Caco-2 (cell line): ENCODE data around the gene CEP126. TPM values are rescaled to one million over a fixed set of nuclear protein-coding genes. Genes with fewer than 3 reads are reported as not detected.

Experiments
- BruUV-seq: library from RNA; stranded (reverse); fragments of 400-500 nt; replicated peaks from 2 replicates; lab custom pipeline; 2021; lab: Mats Ljungman, UMichigan
- CTCF ChIA-PET: fragments of 300-600 bp; sonication (Branson Sonifier 250); formaldehyde crosslinking; loops from one replicate; lab custom pipeline; 2022; ENCODE audit warnings: antibody characterized with exemption; lab: Charles Lee
- POLR2A ChIA-PET: fragments of 300-600 bp; sonication (Branson Sonifier 250); formaldehyde crosslinking; loops from one replicate; lab custom pipeline; 2022; ENCODE audit warnings: antibody characterized with exemption; lab: Charles Lee
- DNase-seq, 2 experiments: peaks; one replicate each; pipeline versions ENCODE4 v3.0.0 to v3.0.0-alpha.2; 2020 to 2022
- H3K27me3 ChIP-seq: replicated peaks from 2 replicates; pipeline ENCODE4 v1.6.0; 2011; ENCODE audit warnings: low read length; ENCODE audit not compliant: control insufficient read depth, insufficient read depth
- H3K36me3 ChIP-seq: 2 replicates; pipeline ENCODE4 v1.5.1; 2011; ENCODE audit warnings: low read length; ENCODE audit not compliant: control insufficient read depth, insufficient read depth
- H3K4me1 ChIP-seq: fragments of 250-450 bp; sonication (Bioruptor Pico); 2 replicates; pipeline ENCODE4 v1.5.1; 2020; ENCODE audit warnings: mild to moderate bottlenecking
- H3K4me3 ChIP-seq: 2 replicates; pipeline ENCODE4 v1.5.1; 2011; ENCODE audit warnings: low read depth, mild to moderate bottlenecking, control low read depth, low read length
- H3K9me3 ChIP-seq: fragments of 250-450 bp; sonication (Bioruptor Pico); 2 replicates; pipeline ENCODE4 v1.5.1; 2020; ENCODE audit warnings: mild to moderate bottlenecking, moderate library complexity
- H3K27ac Mint-ChIP-seq: one replicate; pipeline ENCODE4 v1.8.0; 2022; ENCODE audit warnings: mixed read lengths; ENCODE audit not compliant: unreplicated experiment
- H3K27me3 Mint-ChIP-seq: one replicate; pipeline ENCODE4 v1.8.0; 2022; ENCODE audit warnings: mixed read lengths; ENCODE audit not compliant: insufficient read depth, unreplicated experiment
- H3K36me3 Mint-ChIP-seq: one replicate; pipeline ENCODE4 v1.8.0; 2022; ENCODE audit warnings: mild to moderate bottlenecking, mixed read lengths; ENCODE audit not compliant: insufficient read depth, unreplicated experiment
- H3K4me1 Mint-ChIP-seq: one replicate; pipeline ENCODE4 v1.8.0; 2022; ENCODE audit warnings: low read depth, mixed read lengths; ENCODE audit not compliant: unreplicated experiment
- H3K4me3 Mint-ChIP-seq: one replicate; pipeline ENCODE4 v1.8.0; 2022; ENCODE audit warnings: mild to moderate bottlenecking, moderate library complexity, mixed read lengths; ENCODE audit not compliant: unreplicated experiment
- H3K9me3 Mint-ChIP-seq: one replicate; pipeline ENCODE4 v1.8.0; 2022; ENCODE audit warnings: mixed read lengths; ENCODE audit not compliant: unreplicated experiment
- CTCF ChIP-seq, 2 experiments: fragments of 200-600 bp in 1 of 2; IDR thresholded peaks; 1 replicate in 1 of 2; 2 replicates in 1 of 2; pipeline versions ENCODE4 v1.5.1 to v1.8.0; 2011 to 2022; ENCODE audit warnings: antibody characterized with exemption in 1 of 2, control low read depth in 1 of 2, inconsistent platforms in 1 of 2, low read depth in 1 of 2, low read length in 1 of 2, mild to moderate bottlenecking in 1 of 2, moderate library complexity in 1 of 2; ENCODE audit not compliant: insufficient read depth in 1 of 2, severe bottlenecking in 1 of 2, unreplicated experiment in 1 of 2
- intact Hi-C: fragments of 100-400 bp; cut with micrococcal nuclease; formaldehyde crosslinking; loops from one replicate; pipeline ENCODE4 v1.10.0; 2022; ENCODE audit not compliant: unreplicated experiment
- total RNA-seq: library from RNA; stranded (reverse); gene quantifications from 2 replicates; pipeline ENCODE4 v1.2.3, GENCODE V29; 2022

The CEP126 gene
- total RNA-seq, 1 experiment from 2014 or later: 4.3 TPM

DNA sequence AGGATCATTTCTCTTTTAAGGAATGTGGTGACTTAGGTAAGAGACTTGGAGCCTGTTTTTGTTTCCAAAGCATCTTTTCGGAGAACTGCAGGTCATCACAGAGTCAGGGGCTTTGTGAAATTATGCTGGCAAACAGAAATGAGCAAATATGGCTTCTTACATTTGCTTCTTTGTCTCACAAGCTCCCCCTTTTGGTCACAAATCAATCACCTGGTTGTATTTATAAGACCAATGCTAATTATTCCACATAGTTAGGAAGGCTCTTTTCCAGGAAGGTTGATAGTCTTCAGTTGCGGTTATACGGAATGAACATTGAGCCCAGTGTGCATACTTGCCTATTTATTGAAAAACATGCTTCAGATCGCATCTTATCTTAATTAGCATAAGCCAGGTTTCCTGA lies 34.6 kb upstream of the CEP126 start:
- peaks cover 10% of the 10 kb centered on the region for H3K9me3 Mint-ChIP-seq
- TF ChIP-seq CTCF (IDR thresholded peaks at IDR 0.05; ENCODE audit: insufficient read depth in 1 of 2, low read depth in 1 of 2, low read length in 1 of 2, severe bottlenecking in 1 of 2, unreplicated experiment in 1 of 2): peak; percentile 66 to 90
- peaks cover 8% of the 10 kb centered on the region for H3K4me1 ChIP-seq
- H3K27ac Mint-ChIP-seq: no peak overlapping the region
- H3K36me3 Mint-ChIP-seq: no peaks in the 10 kb centered on the region
- no peak overlapping the region for H3K4me3 Mint-ChIP-seq
- no peaks in the 10 kb centered on the region for H3K36me3 ChIP-seq
- no peaks in the 10 kb centered on the region for H3K27me3 Mint-ChIP-seq
- H3K9me3 ChIP-seq: no peaks in the 10 kb centered on the region
- ChIA-PET CTCF (interaction anchor here (0.6 to 3.0 kb wide), 9 partner anchors 10 to 388 kb away, joined by 3 to 50 read pairs (median 5); partner anchors contain the start of gene CEP126), POLR2A (interaction anchor here (0.6 kb wide), 1 partner anchor 106 kb away, joined by 7 read pairs; no protein-coding TSS in a partner anchor)
- DNase-seq: peak; percentile 42 to 77
- no peak overlapping the region for H3K4me3 ChIP-seq
- no peaks in the 10 kb centered on the region for H3K27me3 ChIP-seq
- no TSS peak for BruUV-seq
- H3K4me1 Mint-ChIP-seq: peaks cover 11% of the 10 kb centered on the region
- intact Hi-C loops: loop anchor here (1.0 kb wide), 6 partner anchors 14 to 422 kb away; partner anchors contain the start of gene CEP126

DNA sequence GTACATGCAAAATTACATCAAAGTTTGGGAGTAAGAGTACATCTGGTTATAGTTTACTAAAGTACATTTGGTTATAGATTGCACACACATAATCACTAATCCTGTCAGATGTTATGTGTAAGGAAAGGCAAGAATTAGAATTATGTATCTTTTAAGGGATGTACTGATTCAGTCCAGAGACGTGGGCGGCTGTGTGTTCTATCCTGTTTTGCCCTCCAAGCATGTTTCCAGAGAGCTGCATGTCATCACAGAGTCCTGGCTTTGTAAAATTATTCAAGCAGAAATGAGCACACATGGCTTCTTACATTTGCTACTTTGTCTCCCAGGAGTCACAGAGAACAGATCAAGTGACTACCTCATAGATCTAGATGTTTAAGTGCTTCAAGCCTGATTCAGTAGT lies 33.2 kb upstream of the CEP126 start:
- peaks cover 10% of the 10 kb centered on the region for H3K9me3 Mint-ChIP-seq
- CTCF ChIA-PET: no interaction called here
- no peak for DNase-seq

GRCh38 chr11:101885631-101886030 lies 29.2 kb upstream of the CEP126 start:
- Mint-ChIP-seq H3K9me3 (peaks cover 10% of the 10 kb centered on the region), H3K4me3 (no peak overlapping the region), H3K36me3 (no peaks in the 10 kb centered on the region), H3K4me1 (no peaks in the 10 kb centered on the region), H3K27me3 (no peaks in the 10 kb centered on the region), H3K27ac (no peak overlapping the region)
- ChIA-PET CTCF (no interaction called here), POLR2A (no interaction called here)
- Histone ChIP-seq H3K27me3 (no peaks in the 10 kb centered on the region), H3K4me3 (no peak overlapping the region), H3K36me3 (no peaks in the 10 kb centered on the region), H3K9me3 (no peaks in the 10 kb centered on the region), H3K4me1 (no peaks in the 10 kb centered on the region)
- no TSS peak for BruUV-seq
- intact Hi-C loops: no loop called here
- TF ChIP-seq CTCF (IDR thresholded peaks at IDR 0.05; ENCODE audit: insufficient read depth in 1 of 2, low read depth in 1 of 2, low read length in 1 of 2, severe bottlenecking in 1 of 2, unreplicated experiment in 1 of 2): no peak
- no peak for DNase-seq

More for the DNA sequence above, 33.2 kb upstream of the CEP126 start:
- H3K27me3 Mint-ChIP-seq: no peaks in the 10 kb centered on the region
- H3K4me1 Mint-ChIP-seq: peaks cover 11% of the 10 kb centered on the region
- Histone ChIP-seq H3K4me1 (peaks cover 8% of the 10 kb centered on the region), H3K27me3 (no peaks in the 10 kb centered on the region), H3K9me3 (no peaks in the 10 kb centered on the region), H3K36me3 (no peaks in the 10 kb centered on the region), H3K4me3 (no peak overlapping the region)
- intact Hi-C loops: no loop called here
- TF ChIP-seq CTCF (IDR thresholded peaks at IDR 0.05; ENCODE audit: insufficient read depth in 1 of 2, low read depth in 1 of 2, low read length in 1 of 2, severe bottlenecking in 1 of 2, unreplicated experiment in 1 of 2): no peak
- H3K27ac Mint-ChIP-seq: no peak overlapping the region
- POLR2A ChIA-PET: no interaction called here
- BruUV-seq: no TSS peak
- no peak overlapping the region for H3K4me3 Mint-ChIP-seq
- no peaks in the 10 kb centered on the region for H3K36me3 Mint-ChIP-seq
